Stimulated activated CD4-positive, alpha-beta T cell treated with anti-CD3 and anti-CD28 coated beads, Interleukin-1b, Interleukin-23, amount 100 ng/mL, for 24 hours (primary cell): Measurements from ENCODE around the gene CREB3L2.

Experiments used
- DNase-seq, 4 experiments: peaks; one replicate each; pipeline ENCODE4 v3.0.0-alpha.2; 2020; ENCODE audit warnings: low read depth in 4 of 4, low spot score in 1 of 4

Gene CREB3L2

DNA sequence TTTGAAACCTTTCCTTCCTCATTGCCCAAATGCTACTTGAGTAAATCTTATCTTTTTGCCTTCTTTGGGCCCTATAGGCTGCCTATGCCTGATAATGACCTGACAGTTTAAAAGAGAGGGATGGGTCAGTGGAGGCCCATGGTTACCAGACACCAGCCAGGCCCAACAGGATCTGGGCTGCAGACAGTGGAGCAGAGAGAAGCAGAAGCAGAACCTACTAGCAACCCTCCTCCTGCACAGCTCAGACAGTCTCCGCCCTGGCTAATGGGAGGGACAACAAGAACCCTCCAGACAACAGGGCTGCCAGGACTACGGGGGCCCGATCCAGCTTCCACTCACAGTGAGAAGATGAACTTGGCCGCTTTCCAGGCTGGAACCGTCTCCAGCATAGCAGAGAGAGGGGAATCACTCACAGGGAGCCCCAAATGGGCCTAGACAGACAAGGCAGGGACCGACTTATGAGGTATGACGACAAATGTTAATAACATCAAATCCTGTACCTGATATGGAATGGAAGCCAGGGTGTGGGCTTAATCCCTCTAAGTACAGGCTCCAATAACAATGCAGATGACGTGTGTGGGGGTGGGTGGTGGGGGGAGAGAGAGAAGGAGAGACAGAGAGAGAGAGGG lies 123.4 kb downstream of the CREB3L2 start:
- no peak for DNase-seq

DNA sequence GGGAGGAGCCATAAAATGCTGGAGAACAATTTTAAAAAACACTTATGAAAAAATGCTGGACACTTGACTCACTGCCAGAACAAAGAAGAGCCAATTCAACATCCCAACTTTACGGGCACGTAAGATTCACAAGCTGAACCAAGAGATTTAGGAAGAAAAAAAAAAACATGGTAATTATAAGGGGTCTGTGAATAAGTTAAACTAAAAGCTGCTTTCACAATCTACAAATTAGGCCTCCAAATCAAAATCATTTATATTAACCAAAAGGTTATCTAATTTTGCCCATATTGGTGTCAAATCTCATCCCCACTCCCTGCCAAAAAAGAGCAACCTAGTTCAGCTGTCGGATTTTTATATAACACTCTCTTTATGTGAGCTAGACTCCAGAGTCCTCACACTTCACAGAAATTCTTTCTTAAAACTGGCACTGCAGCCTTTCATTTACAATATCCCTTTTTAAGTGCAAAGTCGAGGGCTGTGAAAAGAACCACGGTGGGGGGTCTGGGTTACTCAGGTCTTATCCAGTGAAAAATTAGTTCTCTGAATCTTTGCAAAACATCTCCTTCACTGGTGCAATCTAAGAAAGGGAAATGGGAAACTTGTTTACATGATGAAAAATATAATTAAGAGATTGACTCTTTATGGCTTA lies 124.7 kb downstream of the CREB3L2 start:
- DNase-seq, result no peak

DNA sequence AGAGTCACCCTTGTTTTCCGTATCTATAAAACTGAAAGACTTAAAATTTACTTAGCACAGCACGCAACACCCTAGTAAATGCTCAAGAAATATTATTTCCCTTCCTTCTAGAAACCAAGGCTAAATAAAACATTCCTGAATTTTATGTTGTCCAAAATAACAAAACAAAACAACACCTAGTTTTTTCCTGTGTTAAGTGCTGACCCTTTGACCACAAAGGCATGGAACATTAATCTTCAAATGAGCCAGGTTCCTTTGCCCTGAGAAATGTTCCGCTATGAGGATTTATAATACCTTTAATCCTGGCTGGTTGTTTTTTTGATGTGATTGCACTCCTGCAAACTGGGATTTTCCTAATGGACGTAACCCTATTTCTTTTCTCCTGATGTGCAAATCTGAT lies 126.1 kb downstream of the CREB3L2 start:
- DNase-seq, result no peak

DNA sequence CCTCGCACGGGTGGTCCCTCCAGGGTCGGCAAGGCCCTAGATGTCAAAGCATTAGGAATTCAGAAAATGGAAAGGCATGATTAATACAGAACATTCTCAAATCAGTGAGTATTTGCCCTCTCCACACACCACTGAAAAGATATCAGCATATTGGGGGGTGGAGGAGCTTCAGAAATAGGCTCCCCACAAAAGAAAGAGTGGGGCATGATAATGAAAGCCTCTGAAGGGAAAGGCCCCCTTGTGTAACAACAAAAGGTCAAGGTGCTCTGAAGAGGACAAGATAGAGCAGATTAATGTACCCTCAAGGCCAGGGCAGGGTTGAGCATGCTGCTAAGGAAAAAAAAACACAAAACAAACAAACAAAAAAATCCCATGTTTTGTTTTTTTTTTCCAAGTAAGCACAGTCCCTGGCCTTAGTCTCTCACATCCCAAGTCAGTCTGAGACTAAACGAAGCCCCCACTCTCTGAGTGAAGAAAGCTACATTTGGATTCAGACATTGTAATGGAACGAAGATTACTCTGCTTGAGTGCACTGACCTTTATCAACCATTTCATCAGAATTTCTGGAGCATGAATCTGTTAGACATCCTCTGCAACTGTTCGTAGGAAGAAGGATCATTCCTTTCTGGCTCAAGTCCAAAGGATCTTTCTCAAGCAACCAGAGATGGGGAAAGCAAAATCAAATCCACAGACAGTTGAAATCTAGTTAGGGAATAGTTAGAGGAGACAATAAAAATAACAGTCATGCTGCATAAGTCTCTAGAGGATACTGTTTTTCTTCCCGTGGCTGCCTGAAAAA lies 127.7 kb downstream of the CREB3L2 start:
- no peak for DNase-seq

DNA sequence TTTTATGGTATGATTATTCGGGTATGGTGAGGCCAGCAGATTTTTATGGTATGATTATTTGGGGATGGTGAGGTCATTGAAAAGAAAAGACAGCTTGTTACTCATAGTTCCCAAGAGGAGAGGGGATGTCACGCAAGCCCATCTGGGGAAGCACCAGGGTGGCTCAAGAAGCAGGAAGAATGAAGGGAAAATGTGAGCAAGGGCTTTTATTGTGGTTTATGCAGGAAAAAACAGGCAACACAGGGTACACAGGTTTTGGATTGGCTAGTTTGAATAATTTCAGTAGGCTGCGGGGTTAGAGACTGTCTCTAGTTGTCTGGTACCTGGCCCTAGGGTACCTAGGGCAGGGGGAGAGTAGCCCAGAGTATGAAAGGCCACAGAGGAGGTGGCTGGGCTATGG lies 128.4 kb downstream of the CREB3L2 start:
- DNase-seq, result no peak

DNA sequence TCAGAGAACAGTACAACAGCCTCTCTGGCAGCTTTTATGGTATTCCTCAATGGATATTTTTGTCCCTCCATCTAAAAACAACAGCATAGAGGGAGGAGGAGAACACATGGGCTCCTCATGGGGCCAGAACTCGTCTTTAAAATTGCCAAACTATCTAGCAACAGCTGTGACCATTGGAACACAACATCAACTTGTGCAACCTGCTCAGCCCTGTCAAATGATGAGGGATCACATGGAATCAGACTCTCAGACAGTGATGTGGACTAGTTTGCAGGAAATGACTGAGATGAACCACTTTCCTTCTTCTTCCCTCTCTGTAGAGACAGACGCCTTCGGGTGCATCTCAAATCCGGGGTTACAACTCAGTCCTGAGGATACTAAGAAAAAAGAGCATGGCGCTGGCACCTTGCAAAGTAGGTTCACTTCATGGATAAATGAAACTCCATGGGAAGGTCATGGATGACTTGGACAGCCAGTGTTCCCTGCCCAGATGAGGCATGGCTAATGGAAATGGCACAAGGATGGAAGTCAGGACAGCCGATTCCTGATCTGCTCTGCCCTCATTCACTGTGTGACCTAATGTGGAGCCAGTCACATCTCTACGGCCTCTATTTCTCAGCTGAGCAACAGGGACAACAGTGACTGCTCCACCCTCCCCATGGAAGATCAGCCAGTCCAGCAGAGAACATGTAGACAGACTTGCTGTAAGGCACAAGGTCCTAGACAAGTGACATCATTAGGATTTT lies 130.5 kb downstream of the CREB3L2 start:
- no peak for DNase-seq

DNA sequence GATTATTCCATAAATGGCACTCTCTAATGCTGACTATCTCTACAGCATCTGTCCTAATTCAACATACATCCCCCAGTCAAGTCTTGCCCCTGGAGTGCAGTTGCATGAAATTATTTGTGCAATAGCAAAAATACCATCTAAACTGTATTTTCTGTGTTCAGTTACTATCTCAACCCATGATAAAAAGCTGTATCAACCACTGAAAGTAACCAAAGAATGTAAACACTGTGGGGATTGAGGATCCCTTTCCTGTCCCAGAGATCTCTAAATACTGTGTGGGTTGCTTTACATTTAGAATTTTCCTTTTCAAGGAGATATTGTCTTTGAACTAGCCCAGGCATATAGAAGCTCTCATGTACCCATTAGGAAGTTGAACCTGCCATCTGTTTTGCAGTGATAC lies 131.2 kb downstream of the CREB3L2 start:
- no peak for DNase-seq

DNA sequence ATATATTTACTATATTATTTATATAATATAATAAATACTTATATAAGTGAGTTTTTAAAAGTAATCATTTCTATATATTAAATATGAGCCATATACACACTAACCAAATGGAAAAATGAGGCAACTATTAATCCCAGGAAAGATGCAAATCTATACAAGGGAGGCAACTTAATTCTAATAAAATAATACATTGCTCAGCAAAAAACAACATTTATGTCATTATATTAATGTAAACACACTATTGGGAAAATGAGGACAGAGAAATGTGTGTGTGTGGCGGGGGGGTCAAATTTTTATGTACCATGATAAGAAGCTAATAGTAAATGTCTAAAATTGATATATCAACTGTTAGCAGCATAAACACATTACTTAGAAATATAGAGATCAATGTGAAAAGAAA lies 131.8 kb downstream of the CREB3L2 start:
- no peak for DNase-seq

DNA sequence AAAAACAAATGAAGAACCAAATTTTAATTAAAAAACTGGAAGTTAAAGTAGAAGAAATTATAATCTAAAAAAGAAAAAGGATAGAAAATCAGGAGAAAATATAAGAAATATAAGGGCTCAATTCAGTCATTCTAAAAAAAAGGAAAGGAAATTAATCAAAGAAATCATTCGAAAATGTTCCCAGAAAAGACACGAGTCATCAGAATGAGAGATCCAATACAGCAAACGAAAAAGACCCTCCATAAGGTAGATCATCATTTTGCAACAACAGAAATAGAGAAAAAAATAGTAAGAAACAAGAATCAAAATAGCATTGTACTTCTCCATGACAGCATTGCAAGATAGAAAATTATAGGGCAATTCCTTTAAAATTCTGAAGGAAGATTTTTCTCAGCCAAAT lies 132.6 kb downstream of the CREB3L2 start:
- no peak for DNase-seq

DNA sequence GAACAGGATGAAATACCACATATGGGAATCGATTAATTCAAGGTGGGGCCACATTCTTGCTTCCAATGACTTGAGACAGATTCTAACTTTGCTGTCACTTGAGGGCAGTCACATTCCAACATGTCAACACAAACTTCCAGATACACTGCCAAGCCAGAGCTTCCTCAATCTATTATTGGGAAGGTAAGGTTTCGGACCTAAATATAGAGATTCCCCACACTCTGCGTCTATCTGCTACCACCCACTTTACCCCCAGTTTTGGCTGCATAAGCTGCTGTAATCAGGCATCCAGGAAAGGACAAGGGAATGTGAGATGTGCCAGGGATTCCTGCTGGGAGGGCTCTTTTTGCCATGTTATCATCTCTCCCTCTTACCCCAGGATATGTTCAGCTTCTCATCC lies 134.6 kb downstream of the CREB3L2 start:
- no peak for DNase-seq

DNA sequence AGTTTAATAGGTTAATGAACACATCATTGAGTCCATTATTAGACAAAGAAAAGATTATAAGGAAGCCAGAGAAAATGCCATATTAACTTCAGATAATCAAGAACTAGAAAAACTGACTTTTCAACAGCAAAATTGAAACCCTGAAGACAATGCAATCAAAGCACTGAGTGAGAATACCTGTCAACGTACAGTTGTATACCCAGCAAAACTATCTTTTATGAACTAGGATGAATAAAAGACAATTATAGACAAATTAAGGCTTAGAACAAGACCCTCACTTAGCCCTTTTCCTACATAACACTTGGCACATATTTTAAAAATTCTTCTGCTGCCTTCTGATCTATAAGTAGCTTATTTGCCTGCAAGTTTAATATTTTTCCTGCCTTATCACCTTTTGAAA lies 136.1 kb downstream of the CREB3L2 start:
- DNase-seq, result no peak

DNA sequence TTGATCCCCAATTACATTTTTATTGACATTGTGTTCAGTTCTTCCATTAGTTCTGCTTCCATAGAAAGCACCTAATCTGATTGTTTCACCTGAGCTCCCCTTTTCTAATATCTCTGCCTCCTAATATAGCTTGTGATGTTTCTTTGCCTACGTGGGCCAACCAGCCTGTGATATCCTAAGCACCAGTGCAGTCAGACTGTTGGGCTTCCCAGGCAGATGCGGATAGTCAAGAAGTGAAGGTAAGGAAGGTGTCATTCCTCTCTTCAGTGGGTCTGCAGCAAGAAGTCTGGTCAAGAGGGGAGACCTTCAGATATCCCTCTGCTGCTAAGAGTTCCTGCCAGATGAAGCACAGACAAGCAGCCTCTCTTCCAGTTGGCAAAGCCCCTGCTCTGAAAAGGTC lies 138.9 kb downstream of the CREB3L2 start:
- no peak for DNase-seq

DNA sequence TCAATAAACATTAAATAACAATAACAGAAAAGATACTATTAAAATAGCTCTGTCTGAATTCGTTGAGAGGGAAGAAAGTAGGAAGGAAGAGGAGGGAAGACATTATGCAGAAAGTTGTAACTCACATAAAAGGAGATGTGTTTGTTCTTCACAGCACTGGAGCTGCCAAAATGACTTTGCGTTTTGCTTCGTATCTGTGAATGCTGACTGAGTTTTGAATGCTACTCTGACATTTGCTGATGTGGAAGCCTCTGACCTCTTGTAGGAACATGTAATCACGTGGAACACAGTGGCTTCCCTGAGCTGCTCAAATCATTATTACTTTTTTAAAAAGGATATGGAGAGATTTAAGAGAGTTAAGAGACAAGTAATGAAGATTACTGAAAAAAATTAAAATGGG lies 139.5 kb downstream of the CREB3L2 start:
- DNase-seq, result no peak

DNA sequence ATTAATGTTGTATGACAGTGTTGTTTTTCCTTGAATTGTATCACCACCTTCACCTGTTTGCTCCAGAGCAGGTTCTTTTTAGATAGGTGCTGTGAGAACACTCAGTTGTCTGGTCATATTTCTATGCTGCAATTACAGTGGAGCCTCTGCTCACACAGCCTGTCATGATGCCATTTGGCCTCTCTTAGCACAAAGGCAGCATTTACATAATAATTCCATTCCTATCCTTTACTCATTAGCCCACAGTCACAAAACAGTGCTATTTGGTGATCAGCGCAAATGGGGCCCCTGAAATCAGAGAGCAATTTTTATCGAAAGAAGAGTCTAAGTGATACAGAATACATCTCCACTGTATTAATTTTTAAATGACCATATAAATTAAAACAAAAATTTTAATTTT lies 141.3 kb downstream of the CREB3L2 start:
- DNase-seq, result no peak

DNA sequence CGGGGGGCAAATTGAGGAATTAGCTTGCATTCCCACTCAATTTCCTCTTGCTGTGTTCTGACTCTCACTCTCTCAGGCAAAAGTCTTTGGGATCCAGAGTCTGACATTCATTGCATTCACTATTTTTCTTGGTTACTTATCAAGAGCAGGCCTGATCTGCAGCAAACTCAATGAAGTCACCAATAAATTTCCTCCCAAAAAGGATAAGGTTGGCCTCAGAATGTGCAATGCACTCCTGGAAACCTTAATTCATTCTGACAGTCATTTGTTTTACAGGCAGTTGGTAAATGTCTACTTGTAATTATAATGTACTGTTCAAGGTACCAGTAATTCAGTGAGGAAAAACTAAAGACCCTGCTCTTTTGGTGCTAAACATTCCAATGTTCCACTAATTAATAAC lies 148.8 kb downstream of the CREB3L2 start:
- no peak for DNase-seq

DNA sequence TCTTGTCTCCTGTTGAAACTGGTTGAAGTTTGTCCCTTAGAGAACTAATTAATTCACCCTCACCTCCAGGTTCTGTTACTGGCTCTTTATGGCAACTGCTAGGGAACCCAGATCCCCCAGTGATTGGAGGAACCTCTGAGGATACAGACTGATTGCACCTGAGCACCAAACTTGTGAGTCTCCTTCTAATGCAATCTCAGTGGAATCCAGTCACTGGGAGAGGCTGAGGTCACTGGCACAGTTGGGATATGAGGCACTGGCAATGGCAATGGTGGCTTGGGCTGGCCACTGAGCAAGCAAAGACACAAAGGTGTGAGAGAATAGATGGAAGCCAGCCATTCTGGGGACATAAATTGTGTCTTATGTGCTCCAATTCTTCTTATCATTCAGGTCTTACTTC lies 149.8 kb downstream of the CREB3L2 start:
- DNase-seq, result no peak

DNA sequence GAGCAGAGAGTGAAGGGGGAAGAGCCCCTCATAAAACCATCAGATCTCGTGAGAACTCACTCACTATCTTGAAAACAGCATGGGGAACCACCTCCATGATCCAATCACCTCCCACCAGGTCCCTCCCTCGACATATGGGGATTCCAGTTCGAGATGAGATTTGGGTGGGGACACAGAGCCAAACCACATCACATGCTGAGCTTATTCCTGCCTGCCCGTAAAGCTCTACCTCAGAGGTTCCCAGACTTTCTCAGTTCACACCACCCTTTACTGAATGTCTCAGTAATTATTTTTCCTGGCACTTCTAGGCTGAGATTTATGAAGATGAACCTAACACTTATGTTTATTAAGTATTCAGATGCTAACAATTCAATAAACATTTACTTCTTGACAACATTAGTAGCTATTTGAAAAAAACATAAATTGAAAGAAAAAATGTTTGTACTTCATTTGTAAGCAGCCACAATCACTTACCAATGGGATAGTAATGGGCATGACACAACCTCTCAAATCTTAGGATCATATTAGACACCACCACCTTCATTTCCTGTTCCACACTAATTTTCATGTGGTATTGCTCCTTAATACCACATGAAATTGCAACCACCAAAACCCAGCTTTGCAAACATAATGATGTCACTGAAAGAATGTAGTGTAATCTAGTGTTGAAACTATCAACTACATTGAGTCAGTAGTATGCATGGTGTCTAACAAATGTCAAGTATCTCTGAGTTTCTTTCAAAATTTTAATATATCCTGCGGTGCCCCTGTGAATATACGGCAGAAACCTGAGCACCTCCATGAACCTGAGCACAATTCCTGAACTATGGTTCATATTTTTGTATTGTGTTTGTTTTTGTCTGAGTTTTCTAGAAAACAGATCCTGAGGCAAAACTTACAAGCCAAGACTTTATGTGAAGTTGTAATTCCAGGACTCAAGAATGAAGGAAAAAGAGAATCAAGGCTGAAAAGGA lies 150.6 kb downstream of the CREB3L2 start:
- no peak for DNase-seq

DNA sequence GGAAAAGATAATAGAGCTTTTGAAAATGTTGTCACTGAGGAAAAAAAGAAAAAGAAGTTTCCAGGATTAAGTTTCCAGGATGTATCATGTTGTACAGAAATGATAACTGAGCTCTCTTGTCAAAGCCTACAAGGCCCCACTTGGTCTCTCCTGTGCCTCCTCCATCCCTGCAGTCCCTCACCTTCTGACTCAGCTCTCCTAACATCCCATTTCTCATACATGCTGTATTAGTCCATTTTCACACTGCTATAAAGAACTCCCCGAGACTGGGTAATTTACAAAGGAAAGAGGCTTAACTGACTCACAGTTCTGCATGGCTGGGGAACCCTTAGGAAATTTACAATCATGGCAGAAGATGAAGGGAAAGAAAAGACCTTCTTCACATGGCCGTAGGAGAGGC lies 151.3 kb downstream of the CREB3L2 start:
- no peak for DNase-seq

DNA sequence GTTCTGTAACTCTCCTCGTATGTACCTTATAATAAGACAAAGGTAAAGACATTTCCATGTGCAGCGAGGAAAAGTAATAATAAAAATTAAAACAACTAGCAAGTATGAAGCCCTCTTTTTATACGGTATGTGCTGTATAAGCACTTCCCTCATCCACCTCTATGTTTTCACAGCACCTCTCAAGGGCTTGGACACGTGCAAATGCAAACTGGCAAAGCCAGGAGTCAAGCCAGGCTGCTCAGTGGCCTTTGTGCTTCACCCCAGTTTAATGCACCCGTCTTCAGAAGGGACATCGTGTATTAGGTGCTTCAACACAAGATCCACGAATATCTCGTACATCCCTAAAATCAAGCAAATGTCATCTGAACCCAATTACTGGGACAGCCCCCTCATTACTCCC lies 153.8 kb downstream of the CREB3L2 start:
- no peak for DNase-seq

DNA sequence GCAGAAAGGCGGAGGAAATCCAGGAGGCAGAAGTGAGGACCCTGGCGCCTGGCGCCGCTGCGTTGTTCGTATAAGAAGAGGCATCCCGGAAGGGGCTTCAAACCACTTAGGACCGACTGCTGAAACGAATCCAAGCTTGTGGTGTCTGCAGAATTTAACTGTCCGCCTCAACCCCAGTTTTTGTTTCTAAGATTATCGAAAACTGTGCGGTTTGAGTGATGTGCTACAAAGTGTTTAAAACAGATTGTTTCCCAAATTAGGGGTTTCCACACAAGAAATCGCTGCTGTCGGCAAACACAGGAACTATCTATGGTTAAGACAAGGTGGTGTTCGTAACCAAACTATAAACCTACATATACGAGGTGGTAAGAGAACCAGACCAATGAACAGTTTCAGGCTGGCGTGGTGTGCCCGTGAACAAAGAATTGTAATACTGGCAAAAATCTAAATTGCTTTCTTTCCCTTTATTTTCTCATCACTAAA lies 154.3 kb downstream of the CREB3L2 start:
- DNase-seq, result no peak
